HG03439 (cell line): Measurements from ENCODE around the gene PFKP.

ENCODE experiments used
- ATAC-seq: cut with Tn5 transposase; IDR thresholded peaks from one replicate; pipeline ENCODE4 v1.9.1; 2021; ENCODE audit warnings: mild to moderate bottlenecking, moderate library complexity; ENCODE audit not compliant: unreplicated experiment

PFKP gene

DNA sequence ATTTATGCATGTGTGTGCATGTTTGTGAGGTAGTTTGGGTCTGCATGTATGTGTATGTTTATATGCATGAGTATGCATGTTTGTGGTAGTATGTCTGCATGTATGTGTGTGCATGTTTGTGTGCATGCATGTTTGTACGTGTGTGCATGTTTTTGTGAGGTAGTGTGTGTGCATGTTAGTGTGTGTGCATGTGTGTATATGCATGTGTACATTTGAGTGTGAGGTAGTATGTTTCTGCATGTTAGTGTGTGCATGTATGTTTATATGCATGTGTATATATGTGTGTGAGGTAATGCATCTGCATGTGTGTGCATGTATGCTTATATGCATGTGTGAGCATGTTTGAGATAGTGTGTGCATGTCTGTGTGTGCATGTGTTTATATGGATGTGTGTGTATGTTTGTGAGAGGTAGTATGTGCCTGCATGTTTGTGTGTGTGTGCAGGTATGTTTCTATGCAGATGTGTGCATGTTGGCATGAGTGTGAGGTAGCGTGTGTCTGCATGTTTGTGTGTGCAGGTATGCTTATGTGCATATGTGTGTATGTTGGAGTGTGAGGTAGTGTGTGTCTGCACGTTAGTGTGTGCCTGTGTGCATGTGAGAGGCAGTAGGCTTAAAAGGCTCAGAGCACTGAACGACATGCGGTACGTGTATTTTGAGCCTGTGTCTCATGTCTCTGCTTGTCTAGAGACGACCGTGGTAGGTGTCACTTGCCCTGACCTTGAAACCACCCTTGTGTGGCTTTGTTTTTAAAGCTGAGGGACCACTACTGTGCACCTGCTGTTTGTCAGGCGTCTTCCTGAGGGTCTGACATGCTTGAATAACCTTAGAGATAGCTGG, 43.7 kb downstream of the PFKP start:
- ATAC-seq: no peak

DNA sequence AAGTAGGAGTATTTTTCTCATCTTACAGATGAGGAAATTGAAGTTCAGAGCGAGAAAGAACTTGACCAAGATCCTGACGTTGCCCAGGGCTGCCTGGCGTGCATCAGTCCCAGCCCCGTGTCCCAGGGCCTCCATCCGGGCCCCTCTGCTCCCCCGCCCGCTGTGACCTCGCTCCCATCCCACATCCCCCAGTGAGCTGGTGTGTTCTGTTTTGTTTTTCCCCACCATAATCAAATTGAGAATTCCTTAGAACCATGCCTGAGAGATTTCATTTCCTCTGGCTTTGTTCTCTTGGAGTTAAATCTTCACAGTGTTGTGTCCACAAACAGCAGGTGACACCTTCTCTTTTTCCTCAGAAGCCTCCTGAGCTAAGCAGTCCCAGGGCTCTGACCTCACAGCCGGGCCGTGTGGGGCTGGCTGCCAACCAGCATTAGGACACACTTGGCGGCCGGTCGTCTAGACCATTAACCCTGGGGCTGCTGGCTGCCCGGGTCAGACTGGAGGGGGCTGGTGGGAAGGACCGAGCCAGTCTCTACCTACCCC, 44.3 kb downstream of the PFKP start:
- ATAC-seq: no peak

DNA sequence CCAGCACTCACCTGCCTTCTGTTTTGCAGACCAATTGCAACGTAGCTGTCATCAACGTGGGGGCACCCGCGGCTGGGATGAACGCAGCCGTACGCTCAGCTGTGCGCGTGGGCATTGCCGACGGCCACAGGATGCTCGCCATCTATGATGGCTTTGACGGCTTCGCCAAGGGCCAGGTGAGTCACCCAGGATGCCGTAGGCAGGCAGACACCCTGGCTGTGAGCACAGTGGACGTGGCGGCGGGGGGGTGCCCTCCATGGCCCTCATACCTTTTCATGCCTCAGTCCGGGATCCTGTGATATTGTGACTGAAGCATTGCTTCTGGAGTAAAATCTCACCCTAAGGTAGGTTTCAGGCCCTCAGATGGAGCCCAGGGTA, 46.0 kb downstream of the PFKP start:
- no peak for ATAC-seq

- no peak for ATAC-seq
Observed at GRCh38 chr10:3115685-3116084, 48.3 kb downstream of the PFKP start.

GRCh38 chr10:3116508-3117100, 49.3 kb downstream of the PFKP start:
- no peak for ATAC-seq

DNA sequence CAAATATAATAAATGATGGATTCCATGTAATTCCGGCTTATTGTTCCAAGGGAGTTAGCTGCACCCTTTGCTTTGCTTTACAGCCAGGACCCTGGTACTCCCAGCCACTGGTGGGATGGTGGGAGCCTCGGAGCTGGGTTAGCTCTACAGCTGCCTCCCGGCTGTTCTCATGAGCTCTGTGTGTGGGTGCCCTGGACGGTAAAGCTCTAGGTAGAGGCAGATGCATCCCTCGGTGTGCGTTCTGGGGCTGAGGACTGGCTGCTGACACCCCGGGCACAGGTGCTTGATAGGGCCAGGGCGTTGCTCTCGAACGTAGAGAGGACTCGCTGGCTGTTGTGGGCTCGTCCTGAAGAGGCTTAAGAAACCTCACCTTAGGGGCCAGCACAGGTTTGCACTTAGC, 50.1 kb downstream of the PFKP start:
- no peak for ATAC-seq

GRCh38 chr10:3118641-3119091, 51.3 kb downstream of the PFKP start:
- no peak for ATAC-seq

- no peak for ATAC-seq
Observed at GRCh38 chr10:3119796-3120459, 52.6 kb downstream of the PFKP start.

DNA sequence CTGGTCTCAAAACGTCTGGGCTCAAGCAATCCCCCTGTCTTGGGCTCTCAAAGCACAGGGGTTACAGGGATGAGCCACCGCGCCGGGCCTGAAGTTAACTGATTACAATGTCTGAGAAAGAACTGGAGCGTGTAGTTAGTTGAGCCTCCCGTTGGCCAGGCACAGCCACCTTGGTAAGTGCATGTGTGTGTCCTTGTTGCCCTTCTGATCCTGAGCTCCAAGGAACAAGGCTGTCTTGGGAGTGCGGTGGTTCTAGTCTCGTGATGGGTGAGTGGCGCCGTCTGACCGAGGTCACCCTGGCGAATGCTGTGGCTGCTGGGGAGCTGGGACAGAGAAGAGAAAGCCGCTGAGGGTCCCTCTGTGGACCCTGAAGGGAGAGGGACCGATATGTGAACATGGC, 54.7 kb downstream of the PFKP start:
- no peak for ATAC-seq

GRCh38 chr10:3122486-3123205, 55.3 kb downstream of the PFKP start:
- no peak for ATAC-seq

GRCh38 chr10:3123571-3124411, 56.4 kb downstream of the PFKP start:
- ATAC-seq: no peak

DNA sequence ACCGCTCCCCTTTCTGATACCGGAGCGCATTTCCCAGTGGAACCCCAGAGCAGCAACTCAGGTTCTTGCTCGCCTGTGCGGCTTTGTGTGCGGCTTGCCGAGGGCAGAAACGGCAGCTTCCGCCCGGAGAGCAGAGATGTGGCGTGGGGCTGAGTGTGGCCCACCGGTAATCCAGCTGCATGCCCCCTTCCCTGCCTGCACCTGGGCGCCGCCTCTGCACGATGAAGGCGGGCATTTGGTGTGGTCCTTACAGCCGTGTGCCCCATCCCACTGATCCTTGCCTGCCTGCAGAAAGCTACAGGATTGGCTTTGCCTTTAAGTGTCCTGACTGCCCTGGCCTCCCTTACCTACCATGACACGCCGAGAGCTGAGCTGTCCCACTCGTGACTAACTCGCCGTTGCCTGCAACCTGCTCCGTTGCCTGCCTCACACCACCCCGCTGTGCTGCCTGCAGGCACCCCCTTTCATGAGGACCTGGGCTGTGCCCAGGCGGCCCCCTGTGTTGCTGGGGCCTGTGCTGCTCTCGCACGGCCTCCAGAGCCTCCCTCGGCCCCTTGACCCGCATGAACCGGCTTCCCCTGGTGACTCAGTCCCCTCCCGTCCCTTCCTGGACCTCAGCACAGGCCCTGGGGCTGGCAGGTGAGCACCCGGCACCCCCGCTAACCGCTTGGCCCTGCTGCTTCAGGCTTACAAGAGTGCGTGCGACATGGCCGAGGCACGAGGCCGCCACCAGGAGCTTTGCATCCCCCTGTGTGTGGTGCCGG, 57.2 kb downstream of the PFKP start:
- no peak for ATAC-seq

DNA sequence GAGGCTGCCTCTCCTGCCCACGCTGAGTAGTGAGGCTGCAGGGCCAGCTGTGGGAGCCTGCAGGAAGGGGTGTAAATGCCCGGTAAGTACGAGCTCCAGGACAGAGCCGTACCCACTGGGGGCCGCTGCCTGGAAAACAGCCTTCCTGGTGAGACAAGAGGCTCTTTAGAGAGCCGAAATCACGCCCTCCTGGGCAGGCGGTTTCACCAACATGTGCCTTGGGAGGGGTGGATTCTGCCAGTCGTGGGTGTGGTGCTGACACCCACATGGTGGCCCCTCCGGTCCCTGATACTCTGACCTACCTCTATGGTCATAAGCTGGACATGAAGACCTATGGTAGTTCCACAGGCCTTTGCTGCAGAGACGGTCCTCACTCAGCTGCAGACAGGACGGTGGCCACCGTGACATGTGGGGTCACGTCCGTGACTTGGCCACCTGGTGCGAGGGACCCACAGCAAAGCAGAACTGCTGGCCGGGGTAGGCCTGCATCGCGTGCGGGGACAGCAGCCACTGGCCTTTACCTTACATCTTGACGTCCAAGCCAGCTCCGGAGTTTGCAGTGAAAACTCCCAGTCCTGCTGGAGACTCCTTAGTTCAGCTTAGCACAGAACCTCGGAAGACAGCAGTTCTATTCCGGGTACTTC, 58.3 kb downstream of the PFKP start:
- no peak for ATAC-seq

- no peak for ATAC-seq
Observed at GRCh38 chr10:3126249-3126648, 58.9 kb downstream of the PFKP start.

DNA sequence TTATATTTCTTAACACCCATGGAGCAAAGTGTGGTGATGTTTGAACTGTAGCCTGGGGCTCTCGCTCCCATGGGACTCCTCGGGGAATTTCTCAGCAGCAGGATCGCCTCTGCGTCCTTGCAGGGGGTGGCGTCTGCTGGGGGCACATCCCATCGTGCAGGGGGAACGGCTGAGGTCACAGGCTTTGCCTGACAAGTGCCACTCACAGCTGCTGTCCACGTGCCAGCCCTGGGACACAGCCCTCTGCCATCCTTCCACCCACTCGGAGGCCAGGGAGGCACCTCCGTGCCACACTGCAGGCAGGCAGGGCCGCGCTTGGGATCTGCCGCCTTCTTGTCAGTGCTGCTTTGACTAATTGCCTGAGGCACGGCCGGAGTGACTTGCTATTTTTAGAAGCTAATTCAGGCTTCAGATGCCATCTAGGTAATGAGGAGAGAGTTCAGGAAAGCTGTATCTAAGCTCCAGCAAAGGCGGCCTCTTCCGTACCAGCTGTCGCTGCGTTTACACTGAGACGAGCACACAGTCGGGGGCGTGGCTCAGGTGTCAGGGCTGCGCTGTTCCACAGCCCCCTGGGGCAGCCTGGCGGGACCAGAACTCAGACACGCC, 59.5 kb downstream of the PFKP start:
- ATAC-seq: no peak

DNA sequence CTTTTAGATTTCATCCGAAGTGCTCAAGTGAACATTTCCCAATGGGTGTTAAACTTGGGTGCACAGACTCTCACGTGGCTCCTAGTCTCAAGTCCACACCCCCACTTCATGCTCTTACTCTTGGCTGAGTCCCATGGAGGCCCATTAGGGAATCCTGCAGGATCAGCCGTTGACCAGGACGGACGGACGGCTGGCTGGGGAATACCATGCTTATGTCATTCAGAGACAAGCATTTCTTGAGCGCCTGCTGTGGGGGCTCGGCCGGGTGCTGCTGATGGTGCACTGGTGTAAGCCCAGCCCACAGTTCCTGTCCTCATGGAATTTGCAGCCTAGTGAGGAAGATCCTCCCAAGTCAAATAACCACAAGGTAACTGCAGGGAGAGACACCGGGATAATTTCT, 60.6 kb downstream of the PFKP start:
- ATAC-seq: no peak

GRCh38 chr10:3128379-3129130, 61.2 kb downstream of the PFKP start:
- ATAC-seq: no peak
